Thyroid gland (tissue), 4 donors: ENCODE measurements around the gene SLC25A13.

Experiments
- POLR2A ChIP-seq, 2 donors: fragments of 450-650 bp; IDR thresholded peaks; one replicate each; pipeline ENCODE4 v1.6.1; 2017; ENCODE audit warnings: antibody characterized with exemption in 2 of 2, mild to moderate bottlenecking in 2 of 2, moderate library complexity in 1 of 2
- TF ChIP-seq, protein P1 (sequence below), 6 experiments: fragments of 200-600 bp in 3 of 6; fragments of 450-650 bp in 3 of 6; sonication (generic) in 3 of 6; IDR thresholded peaks; one replicate each; pipeline ENCODE4 v1.5.1; 2016 to 2019; ENCODE audit warnings: antibody characterized with exemption in 6 of 6, mild to moderate bottlenecking in 2 of 6, inconsistent platforms in 1 of 6, moderate library complexity in 1 of 6

GRCh38 chr7:96233528-96234154 lies 88.3 kb downstream of the SLC25A13 start:
- TF ChIP-seq, protein P1, sequence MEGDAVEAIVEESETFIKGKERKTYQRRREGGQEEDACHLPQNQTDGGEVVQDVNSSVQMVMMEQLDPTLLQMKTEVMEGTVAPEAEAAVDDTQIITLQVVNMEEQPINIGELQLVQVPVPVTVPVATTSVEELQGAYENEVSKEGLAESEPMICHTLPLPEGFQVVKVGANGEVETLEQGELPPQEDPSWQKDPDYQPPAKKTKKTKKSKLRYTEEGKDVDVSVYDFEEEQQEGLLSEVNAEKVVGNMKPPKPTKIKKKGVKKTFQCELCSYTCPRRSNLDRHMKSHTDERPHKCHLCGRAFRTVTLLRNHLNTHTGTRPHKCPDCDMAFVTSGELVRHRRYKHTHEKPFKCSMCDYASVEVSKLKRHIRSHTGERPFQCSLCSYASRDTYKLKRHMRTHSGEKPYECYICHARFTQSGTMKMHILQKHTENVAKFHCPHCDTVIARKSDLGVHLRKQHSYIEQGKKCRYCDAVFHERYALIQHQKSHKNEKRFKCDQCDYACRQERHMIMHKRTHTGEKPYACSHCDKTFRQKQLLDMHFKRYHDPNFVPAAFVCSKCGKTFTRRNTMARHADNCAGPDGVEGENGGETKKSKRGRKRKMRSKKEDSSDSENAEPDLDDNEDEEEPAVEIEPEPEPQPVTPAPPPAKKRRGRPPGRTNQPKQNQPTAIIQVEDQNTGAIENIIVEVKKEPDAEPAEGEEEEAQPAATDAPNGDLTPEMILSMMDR (IDR thresholded peaks at IDR 0.05) = no peak
- TF ChIP-seq POLR2A (IDR thresholded peaks at IDR 0.05) = no peak
